ENCODE data around the gene SERTAD3. TPM values are rescaled to one million over a fixed set of nuclear protein-coding genes. Genes with fewer than 3 reads are reported as not detected.
"Not testable (repeated sequence)": the region's sequence is repeated elsewhere in the genome, so short reads cannot be mapped to it uniquely, and the experiment has no call there.

Gene SERTAD3
- total and polyA plus RNA-seq, 2 donors = 32.2 to 43.8 TPM

DNA sequence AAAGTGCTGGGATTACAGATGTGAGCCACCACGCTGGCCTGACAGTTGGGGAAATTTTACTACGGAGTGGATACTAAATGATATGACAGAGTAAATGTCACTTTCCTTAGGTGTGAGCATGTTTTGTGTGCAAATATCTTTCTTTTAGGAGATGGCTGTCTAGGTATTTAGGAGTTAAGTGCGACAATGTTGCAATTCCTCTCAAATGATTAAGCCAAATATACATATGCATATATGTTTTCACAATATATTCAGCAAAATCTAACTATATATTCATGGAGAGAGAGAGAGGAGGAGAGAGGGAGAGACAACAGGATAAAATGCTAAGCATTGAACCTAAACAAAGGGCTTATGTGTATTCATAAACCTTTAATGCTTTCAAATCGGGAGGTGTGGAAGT is 5.4 kb upstream of the SERTAD3 start:
- 88% methylated on average over 4 of the region's 4 CpGs for WGBS
- Histone ChIP-seq H3K4me1 (ENCODE audit: insufficient read depth) (no peaks in the 10 kb centered on the region), H3K27ac (ENCODE audit: low read depth) (no peak overlapping the region), H3K4me3 (ENCODE audit: low read depth, low read length) (no peak overlapping the region), H3K36me3 (ENCODE audit: insufficient read depth) (no peaks in the 10 kb centered on the region)
- no peak for DNase-seq (ENCODE audit: extremely low spot score)

DNA sequence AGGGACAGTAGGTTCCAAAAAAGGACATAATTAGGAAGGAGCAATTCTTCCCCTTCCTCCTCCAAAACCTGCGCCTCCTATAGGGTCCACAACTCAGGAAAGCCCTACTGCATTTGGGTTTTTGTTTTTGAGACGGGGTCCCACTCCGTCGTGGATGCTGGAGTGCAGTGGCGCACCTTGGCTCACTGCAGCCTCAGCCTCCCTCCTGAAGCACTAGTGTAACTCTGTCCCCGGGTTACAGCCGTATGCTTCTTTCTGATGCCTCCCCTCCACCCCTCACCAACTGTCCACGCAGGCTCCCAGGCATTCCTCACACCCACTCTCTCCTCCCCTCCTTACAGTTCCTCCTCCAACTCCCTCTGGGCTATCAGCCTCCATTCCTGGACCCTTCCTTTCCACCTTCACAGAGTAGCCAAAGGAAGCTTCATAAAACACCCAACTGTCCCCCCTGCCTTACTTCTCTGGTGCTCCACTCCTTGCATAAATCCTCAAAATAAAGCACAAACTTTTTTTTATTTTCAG is 2.2 kb upstream of the SERTAD3 start:
- DNase-seq (ENCODE audit: extremely low spot score) = no peak
- Histone ChIP-seq H3K36me3 (ENCODE audit: insufficient read depth) (no peaks in the 10 kb centered on the region), H3K27ac (ENCODE audit: low read depth) (no peak overlapping the region), H3K4me1 (ENCODE audit: insufficient read depth) (no peaks in the 10 kb centered on the region), H3K4me3 (ENCODE audit: low read depth, low read length) (no peak overlapping the region)
- 80% methylated on average over 8 of the region's 8 CpGs for WGBS

DNA sequence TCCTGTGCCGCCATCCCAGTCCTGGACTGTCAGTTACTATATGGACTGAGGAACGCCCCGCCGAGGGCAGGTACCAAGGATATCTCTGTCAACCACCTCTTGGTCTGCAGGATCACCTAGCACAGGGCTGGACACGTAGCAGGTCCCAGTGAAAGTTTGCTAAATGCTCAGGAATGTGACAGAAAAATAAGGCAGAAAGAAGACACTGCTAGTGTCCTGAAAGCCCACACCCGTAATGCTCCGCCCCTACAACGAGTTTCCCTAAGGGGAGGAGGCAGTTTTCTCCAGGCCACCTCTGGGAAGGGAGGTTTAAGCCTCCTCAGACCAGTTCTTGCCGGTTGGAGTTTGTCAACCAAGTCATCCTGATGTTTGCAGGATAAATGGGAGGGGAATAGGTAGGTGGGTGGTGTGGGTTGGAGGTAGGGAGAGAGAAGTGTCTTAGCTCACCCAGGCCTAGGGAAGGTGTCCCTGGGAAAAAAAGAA is 1.7 kb upstream of the SERTAD3 start:
- Histone ChIP-seq H3K36me3 (ENCODE audit: insufficient read depth) (peaks cover 4% of the 10 kb centered on the region), H3K4me1 (ENCODE audit: insufficient read depth) (no peaks in the 10 kb centered on the region), H3K4me3 (ENCODE audit: low read depth, low read length) (no peak overlapping the region), H3K27ac (ENCODE audit: low read depth) (no peak overlapping the region)
- WGBS = 55% methylated on average over 9 of the region's 9 CpGs
- DNase-seq (ENCODE audit: extremely low spot score) = no peak

DNA sequence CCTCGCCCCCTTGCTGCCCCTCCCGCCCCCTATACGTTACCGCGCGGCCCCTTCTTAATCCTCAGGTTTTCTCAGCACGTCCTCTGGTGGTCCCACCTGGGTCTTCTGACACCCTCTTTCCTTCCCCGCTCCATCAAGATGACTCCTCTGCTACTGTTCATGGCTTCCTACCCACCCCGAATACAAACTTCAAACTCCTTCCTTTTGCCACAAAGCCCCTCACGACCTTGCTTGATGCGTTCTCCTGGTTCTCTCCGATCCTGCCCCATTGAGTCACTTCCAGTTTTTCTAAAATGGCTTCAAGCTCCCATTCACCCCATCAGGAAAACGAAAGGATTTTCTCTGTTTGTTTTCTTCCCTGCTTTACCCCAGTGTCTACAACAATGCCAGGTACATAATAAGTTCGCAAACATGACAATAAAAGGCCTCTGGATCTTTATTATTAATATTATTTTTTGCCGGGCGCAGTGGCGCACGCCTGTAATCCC is 734 bp upstream of the SERTAD3 start:
- Histone ChIP-seq H3K36me3 (ENCODE audit: insufficient read depth) (peaks cover 5% of the 10 kb centered on the region), H3K4me3 (ENCODE audit: low read depth, low read length) (peak overlapping the region; percentile 82), H3K4me1 (ENCODE audit: insufficient read depth) (no peaks in the 10 kb centered on the region), H3K27ac (ENCODE audit: low read depth) (peak overlapping the region; percentile 76)
- WGBS = 16% methylated on average over 18 of the region's 18 CpGs
- no peak for DNase-seq (ENCODE audit: extremely low spot score)

DNA sequence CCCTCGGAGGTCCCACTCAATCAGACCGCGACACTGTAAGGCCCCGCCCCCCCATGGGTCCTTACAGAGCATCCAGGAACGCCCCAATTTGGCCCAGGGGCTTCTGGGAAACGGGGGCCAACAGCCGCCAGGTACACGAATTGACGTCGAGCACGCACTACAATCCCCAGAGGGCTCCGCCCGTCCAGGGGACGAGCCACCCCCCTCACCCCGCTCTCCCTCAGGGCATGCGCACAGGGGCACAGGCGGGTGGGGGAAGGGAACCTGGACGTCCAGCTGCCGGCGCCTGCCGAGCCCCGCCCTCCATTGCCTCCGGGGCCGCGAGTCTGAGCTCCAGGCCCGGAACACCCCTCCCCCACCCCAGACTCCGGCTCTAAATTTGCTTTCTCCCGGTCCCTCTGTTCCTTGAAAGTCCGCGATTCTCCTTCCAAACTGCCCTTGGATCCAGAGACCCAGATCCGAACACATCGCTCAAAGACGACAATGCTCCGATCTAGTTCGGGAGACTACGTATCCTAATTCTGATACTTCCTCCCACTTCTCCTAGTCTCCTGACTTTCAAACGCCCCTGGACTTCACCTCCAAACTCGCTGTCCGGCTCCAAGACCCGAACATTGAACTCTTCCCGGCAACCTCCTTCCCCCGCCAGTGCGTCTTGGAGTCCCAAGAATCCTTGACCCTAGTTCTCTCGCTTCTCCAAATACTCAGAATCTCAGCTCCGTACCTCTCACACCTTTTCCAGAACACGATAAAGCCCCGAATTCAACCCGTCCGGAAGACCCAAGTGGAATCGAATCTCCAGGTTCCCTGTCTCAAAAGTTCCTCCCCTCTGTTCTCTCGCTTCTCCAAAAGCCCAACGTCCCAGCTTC is 770 bp downstream of the SERTAD3 start:
- Histone ChIP-seq H3K36me3 (ENCODE audit: insufficient read depth) (peaks cover 5% of the 10 kb centered on the region), H3K4me3 (ENCODE audit: low read depth, low read length) (peak overlapping the region; percentile 82), H3K4me1 (ENCODE audit: insufficient read depth) (no peaks in the 10 kb centered on the region), H3K27ac (ENCODE audit: low read depth) (peak overlapping the region; percentile 91)
- DNase-seq (ENCODE audit: extremely low spot score) = peak; percentile 99
- WGBS = under 1% methylated on average over 52 of the region's 52 CpGs

DNA sequence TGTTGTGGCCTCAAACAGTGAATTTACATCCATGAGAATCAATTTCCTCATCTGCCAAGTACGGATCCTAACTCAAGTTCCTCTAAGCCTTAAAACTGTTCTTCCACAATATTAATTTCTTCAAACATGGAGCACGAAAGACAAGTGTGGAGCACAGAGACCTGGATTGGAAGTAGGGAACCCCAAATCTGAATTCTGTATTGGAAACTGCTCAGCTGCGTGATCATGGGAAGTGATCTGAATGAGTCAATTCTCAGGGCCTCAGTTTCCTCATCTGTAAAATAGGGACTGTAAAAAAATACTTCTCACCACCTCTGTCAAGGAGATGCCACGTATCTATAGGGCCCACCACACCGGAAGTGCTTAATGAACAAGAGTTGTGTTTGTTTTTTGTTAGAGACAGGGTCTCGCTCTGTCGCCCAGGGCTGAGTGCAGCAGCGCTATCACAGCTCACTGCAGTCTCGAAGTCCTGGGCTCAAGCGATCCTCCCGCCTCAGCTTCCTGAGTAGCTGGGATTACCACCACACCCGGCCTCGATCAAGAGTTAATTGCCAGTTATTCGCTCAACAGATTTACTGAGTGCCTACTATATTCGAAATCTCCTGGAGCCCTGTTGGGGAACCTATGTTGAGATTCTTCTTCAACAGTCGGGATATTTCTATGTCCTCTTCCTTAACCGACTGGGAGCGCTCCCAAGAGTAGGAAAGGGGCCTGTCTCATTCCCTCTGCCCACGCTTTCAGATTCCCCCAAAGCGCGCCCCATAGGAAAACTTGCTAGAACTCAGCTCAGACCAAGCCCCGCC is 1.6 kb downstream of the SERTAD3 start:
- Histone ChIP-seq H3K27ac (ENCODE audit: low read depth) (peak overlapping the region; percentile 45), H3K4me3 (ENCODE audit: low read depth, low read length) (peak overlapping the region; percentile 26), H3K4me1 (ENCODE audit: insufficient read depth) (no peaks in the 10 kb centered on the region), H3K36me3 (ENCODE audit: insufficient read depth) (peaks cover 5% of the 10 kb centered on the region)
- no peak for DNase-seq (ENCODE audit: extremely low spot score)
- WGBS = 11% methylated on average over 22 of the region's 22 CpGs

DNA sequence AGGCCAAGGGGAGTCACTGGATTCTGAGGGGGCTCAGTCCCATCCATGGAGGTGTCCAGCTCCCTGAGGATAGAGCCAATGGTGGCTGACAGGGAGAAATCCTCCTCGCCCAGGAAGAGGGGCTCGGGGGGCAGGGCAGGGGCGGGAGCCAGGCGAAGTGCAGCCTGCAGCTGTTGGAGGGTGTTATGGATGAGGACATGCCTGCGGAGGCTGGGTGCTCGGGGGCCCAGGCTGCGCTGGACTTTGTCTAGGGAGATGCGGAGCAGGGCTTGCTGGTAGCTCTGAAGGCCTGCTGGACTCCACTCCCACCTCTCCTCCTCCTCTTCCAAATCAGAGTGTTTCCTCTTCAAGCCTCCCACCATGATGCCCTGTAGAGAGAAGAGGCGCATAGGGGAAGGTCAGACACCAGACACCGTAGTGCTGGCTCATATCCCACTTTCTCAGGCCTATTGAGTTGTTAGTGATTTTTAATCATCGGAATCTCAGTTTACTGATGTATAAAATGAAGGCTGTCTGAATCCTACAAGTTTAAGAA is 2.3 kb downstream of the SERTAD3 start:
- WGBS = 73% methylated on average over 11 of the region's 11 CpGs
- Histone ChIP-seq H3K27ac (ENCODE audit: low read depth) (no peak overlapping the region), H3K4me1 (ENCODE audit: insufficient read depth) (no peaks in the 10 kb centered on the region), H3K4me3 (ENCODE audit: low read depth, low read length) (no peak overlapping the region), H3K36me3 (ENCODE audit: insufficient read depth) (peaks cover 5% of the 10 kb centered on the region)
- DNase-seq (ENCODE audit: extremely low spot score) = no peak

DNA sequence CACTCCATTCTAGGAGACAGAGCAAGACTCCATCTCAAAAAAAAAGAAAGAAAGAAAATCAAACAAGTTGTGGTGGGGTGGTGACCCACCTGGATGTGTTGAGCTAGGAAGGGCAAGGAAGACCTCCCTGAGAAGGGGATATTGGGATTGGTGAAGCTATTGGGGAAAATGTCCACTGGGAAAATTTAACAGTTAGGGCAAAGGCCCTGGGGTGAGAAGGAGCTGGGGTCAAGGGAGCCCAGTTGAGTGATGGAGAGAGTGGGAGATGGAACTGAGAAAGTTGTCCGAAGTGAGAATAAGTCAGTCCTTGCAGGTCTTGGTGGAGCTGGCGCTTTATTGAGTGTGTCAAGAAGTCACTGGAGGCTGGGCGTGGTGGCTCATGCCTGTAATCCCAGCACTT is 5.9 kb downstream of the SERTAD3 start:
- DNase-seq (ENCODE audit: extremely low spot score) = no peak
- H3K27ac ChIP-seq (ENCODE audit: low read depth) = no peak overlapping the region
- no peaks in the 10 kb centered on the region for H3K4me1 ChIP-seq (ENCODE audit: insufficient read depth)
- H3K4me3 ChIP-seq (ENCODE audit: low read depth, low read length) = no peak overlapping the region
- H3K36me3 ChIP-seq (ENCODE audit: insufficient read depth) = peaks cover 5% of the 10 kb centered on the region
- 96% methylated on average over 3 of the region's 3 CpGs for WGBS

DNA sequence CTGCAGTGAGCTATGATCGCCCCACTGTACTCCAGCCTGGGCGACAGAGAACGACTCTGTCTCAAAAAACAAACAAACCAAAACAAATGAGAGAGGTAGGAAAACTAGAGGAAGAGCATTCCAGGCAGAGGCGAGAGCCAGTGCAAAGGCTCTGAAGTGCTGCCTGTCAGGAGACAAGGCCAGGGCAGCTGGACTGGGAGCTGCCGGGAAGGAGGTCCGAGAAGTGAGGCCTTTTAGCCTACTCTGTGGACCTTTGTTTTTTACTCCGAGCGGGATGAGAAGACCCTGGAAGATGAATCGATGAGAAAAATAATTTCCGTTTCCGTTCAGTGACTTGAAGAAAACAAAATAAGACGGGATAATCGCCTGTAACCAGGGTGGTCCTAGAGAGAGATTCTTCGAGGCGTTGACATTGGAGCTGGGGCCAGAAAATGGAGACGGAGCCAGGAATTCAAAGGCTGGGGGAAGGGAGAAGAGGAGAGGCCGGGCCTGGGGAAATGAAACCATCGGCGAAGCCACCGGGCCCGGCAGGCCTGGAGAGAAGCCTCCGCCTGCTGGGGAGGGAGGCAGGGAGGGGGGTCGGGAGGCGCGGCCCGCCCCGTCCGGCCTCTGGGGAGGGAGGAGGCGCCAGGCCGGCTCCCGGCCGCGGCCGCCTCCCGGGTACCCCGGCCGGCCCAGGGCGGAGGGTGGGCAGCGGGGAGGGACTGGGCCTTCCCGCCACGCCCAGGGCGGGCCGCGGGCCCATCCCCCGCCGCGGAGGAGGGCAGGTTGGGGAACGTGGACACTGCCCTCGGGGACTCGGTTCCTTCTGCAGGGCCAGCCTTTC is 10.5 kb downstream of the SERTAD3 start:
- H3K27ac ChIP-seq (ENCODE audit: low read depth) = peak overlapping the region; percentile 85
- H3K4me1 ChIP-seq (ENCODE audit: insufficient read depth) = no peaks in the 10 kb centered on the region
- no peaks in the 10 kb centered on the region for H3K36me3 ChIP-seq (ENCODE audit: insufficient read depth)
- under 1% methylated on average over 50 of the region's 50 CpGs for WGBS
- peak overlapping the region; percentile 16 for H3K4me3 ChIP-seq (ENCODE audit: low read depth, low read length)
- DNase-seq (ENCODE audit: extremely low spot score) = peak; percentile 91

DNA sequence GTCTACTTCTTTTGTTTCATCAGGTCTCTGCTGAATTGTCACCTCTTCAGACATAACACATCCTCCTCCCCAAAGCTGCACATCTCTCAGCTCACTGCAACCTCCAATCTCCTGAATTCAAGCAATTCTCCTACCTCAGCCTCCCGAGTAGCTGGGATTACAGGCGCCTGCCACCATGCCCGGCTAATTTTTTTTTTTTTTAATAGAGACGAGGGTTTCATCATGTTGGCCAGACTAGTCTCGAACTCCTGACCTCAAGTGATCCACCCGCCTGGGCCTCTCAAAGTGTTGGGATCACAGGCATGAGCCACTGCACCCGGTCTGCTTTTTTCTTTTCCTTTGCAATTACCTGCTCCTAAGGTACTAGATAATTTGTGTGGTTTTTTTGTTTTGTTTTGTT is 11.4 kb downstream of the SERTAD3 start:
- not testable (repeated sequence) for H3K4me3 ChIP-seq (ENCODE audit: low read depth, low read length)
- WGBS = 25% methylated on average over 7 of the region's 7 CpGs

DNA sequence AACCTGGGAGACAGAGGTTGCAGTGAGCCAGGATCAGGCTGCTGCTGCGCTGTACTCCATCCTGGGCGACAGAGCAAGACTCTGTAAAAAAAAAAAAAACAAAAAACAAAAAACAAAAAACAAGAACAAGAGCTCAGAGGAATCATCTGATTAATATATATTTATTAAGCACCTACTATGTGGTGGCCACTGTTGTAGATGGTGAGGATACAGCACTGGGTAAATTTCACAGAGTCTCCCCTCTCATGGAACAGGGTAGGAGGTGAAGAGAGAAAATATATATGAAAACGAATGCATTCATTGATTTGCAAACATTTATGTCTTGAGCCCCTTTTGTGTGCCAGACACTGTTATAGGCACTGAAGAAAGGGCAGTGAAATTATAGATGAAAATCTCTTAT is 12.4 kb downstream of the SERTAD3 start:
- 89% methylated on average over 3 of the region's 3 CpGs for WGBS
- H3K27ac ChIP-seq (ENCODE audit: low read depth) = no peak overlapping the region
- no peaks in the 10 kb centered on the region for H3K4me1 ChIP-seq (ENCODE audit: insufficient read depth)
- DNase-seq (ENCODE audit: extremely low spot score) = no peak
- H3K36me3 ChIP-seq (ENCODE audit: insufficient read depth) = no peaks in the 10 kb centered on the region
- no peak overlapping the region for H3K4me3 ChIP-seq (ENCODE audit: low read depth, low read length)

More for the DNA sequence above, 11.4 kb downstream of the SERTAD3 start:
- H3K4me1 ChIP-seq (ENCODE audit: insufficient read depth); H3K36me3 ChIP-seq (ENCODE audit: insufficient read depth); DNase-seq (ENCODE audit: extremely low spot score): not testable (repeated sequence)
- H3K27ac ChIP-seq (ENCODE audit: low read depth) = peak overlapping the region; percentile 85

DNA sequence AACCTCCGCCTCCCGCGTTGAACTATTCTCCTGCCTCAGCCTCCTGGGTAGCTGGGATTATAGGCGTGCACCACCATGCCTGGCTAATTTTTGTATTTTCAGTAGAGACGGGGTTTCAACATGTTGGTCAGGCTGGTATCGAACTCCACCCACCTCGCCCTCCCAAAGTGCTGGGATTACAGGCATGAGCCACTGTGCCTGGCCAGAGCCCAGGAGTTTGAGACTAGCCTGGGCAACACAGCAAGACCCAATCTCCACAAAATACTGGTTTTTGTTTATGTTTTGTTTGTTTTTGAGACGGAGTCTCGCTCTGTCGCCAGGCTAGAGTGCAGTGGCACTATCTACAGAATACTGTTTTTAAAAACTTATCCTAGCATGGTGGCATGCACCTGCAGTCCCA is 13.9 kb downstream of the SERTAD3 start:
- not testable (repeated sequence) for DNase-seq (ENCODE audit: extremely low spot score); H3K4me3 ChIP-seq (ENCODE audit: low read depth, low read length); H3K27ac ChIP-seq (ENCODE audit: low read depth); H3K36me3 ChIP-seq (ENCODE audit: insufficient read depth); H3K4me1 ChIP-seq (ENCODE audit: insufficient read depth)
- 92% methylated on average over 10 of the region's 10 CpGs for WGBS

DNA sequence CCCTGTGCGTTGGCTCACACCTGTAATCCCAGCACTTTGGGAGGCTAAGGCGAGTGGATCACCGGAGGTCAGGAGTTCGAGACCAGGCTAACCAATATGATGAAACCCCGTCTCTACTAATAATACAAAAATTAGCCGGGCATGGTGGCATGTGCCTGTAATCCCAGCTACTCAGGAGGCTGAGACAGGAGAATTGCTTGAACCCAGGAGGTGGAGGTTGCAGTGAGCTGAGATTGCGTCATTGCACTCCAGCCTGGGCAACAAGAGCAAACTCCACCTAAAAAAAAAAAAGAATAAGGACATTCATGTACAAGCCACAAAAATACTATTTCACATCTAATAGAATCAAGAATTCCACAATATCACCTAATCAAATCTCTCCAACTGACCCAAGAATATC is 15.9 kb downstream of the SERTAD3 start:
- WGBS = 96% methylated on average over 7 of the region's 7 CpGs
- not testable (repeated sequence) for H3K36me3 ChIP-seq (ENCODE audit: insufficient read depth); DNase-seq (ENCODE audit: extremely low spot score)

More for the DNA sequence above, 15.9 kb downstream of the SERTAD3 start:
- not testable (repeated sequence) for H3K4me3 ChIP-seq (ENCODE audit: low read depth, low read length); H3K4me1 ChIP-seq (ENCODE audit: insufficient read depth); H3K27ac ChIP-seq (ENCODE audit: low read depth)

All from urinary bladder (tissue), 4 donors.